ENCODE results near the gene NQO2.

Gene NQO2

GRCh38 chr6:2999618-3000557, at the start of gene NQO2:
Gene NQO2 (plus strand): TSS chr6:2999894. CDS start chr6:3006553, 6,659 bp downstream.
- H3K4me3 ChIP-seq (ENCODE audit: low read depth, low read length), result peak within 1 kb of the TSS; percentile 77
- H3K27me3 ChIP-seq (replicated peaks), result no peaks in the 10 kb centered on the region
- TF ChIP-seq CTCF (IDR thresholded peaks at IDR 0.05; ENCODE audit: low read depth, low read length, missing control alignments), result no peak
- H3K27ac ChIP-seq, result peak within 1 kb of the TSS; percentile 79
- in situ Hi-C loops (cut with HindIII; ENCODE audit: low pct_ligation_motif_present, low sequenced_read_pairs), result no loop called here
- peak; percentile 75 for DNase-seq
- peaks cover 3% of the 10 kb centered on the region for H3K36me3 ChIP-seq (replicated peaks)

- DNase-seq, result no peak
- Histone ChIP-seq H3K36me3 (replicated peaks) (peaks cover 27% of the 10 kb centered on the region), H3K27ac (no peak overlapping the region), H3K4me3 (ENCODE audit: low read depth, low read length) (no peak overlapping the region), H3K27me3 (replicated peaks) (no peaks in the 10 kb centered on the region)
- in situ Hi-C loops (cut with HindIII; ENCODE audit: low pct_ligation_motif_present, low sequenced_read_pairs), result no loop called here
- no peak for TF ChIP-seq CTCF (IDR thresholded peaks at IDR 0.05; ENCODE audit: low read depth, low read length, missing control alignments)
Observed at GRCh38 chr6:2950713-2951112, 49.0 kb upstream of the NQO2 start.

- DNase-seq, result no peak
- no peak for TF ChIP-seq CTCF (IDR thresholded peaks at IDR 0.05; ENCODE audit: low read depth, low read length, missing control alignments)
- Histone ChIP-seq H3K36me3 (replicated peaks) (peaks cover 29% of the 10 kb centered on the region), H3K27ac (no peak overlapping the region), H3K27me3 (replicated peaks) (no peaks in the 10 kb centered on the region), H3K4me3 (ENCODE audit: low read depth, low read length) (no peak overlapping the region)
- in situ Hi-C loops (cut with HindIII; ENCODE audit: low pct_ligation_motif_present, low sequenced_read_pairs), result no loop called here
Observed at GRCh38 chr6:2951728-2952127, 48.0 kb upstream of the NQO2 start.

GRCh38 chr6:2952557-2953095, 47.1 kb upstream of the NQO2 start:
- H3K36me3 ChIP-seq (replicated peaks), result peaks cover 22% of the 10 kb centered on the region
- H3K27me3 ChIP-seq (replicated peaks), result no peaks in the 10 kb centered on the region
- in situ Hi-C loops (cut with HindIII; ENCODE audit: low pct_ligation_motif_present, low sequenced_read_pairs), result no loop called here
- peak overlapping the region; percentile 26 for H3K4me3 ChIP-seq (ENCODE audit: low read depth, low read length)
- peak; percentile 81 for DNase-seq
- H3K27ac ChIP-seq, result peak overlapping the region; percentile 6
- peak; percentile 99 for TF ChIP-seq CTCF (IDR thresholded peaks at IDR 0.05; ENCODE audit: low read depth, low read length, missing control alignments)

GRCh38 chr6:2953098-2953497, 46.6 kb upstream of the NQO2 start:
- Histone ChIP-seq H3K36me3 (replicated peaks) (peaks cover 18% of the 10 kb centered on the region), H3K4me3 (ENCODE audit: low read depth, low read length) (peak overlapping the region; percentile 26)
- in situ Hi-C loops (cut with HindIII; ENCODE audit: low pct_ligation_motif_present, low sequenced_read_pairs), result no loop called here

More at GRCh38 chr6:2953098-2953497, 46.6 kb upstream of the NQO2 start:
- no peaks in the 10 kb centered on the region for H3K27me3 ChIP-seq (replicated peaks)
- TF ChIP-seq CTCF (IDR thresholded peaks at IDR 0.05; ENCODE audit: low read depth, low read length, missing control alignments), result no peak
- peak overlapping the region; percentile 6 for H3K27ac ChIP-seq
- DNase-seq, result no peak
